IMR-90 (cell line): ENCODE measurements around the gene GPR6. TPM values are rescaled to one million over a fixed set of nuclear protein-coding genes. Genes with fewer than 3 reads are reported as not detected.

Source experiments
- ATAC-seq: fragments of 200-7000 bp; cut with Tn5 transposase; 2 replicates; pipeline ENCODE4 v1.9.1; 2020; ENCODE audit warnings: low read depth, mild to moderate bottlenecking, moderate library complexity
- BruUV-seq: library from RNA; stranded (reverse); fragments of 400-500 nt; replicated peaks from 2 replicates; lab custom pipeline; 2021; lab: Mats Ljungman, UMichigan
- CTCF ChIA-PET: fragments of 300-600 bp; formaldehyde crosslinking; extraction: SDS; loops from one replicate; lab custom pipeline; 2021; ENCODE audit warnings: antibody characterized with exemption; lab: Yijun Ruan, JAX
- POLR2A ChIA-PET: fragments of 300-600 bp; sonication (Branson Sonifier 250); formaldehyde crosslinking; loops from one replicate; lab custom pipeline; 2022; ENCODE audit warnings: antibody characterized with exemption; ENCODE audit not compliant: unreplicated experiment; lab: Charles Lee
- DNase-seq: peaks from one replicate; pipeline ENCODE4 v3.0.0; 2013
- H2AFZ ChIP-seq: replicated peaks from 2 replicates; pipeline ENCODE3; 2013; ENCODE audit warnings: low read length, mild to moderate bottlenecking; ENCODE audit not compliant: poor library complexity
- H2AK5ac ChIP-seq: 2 replicates; pipeline ENCODE4 v1.6.1; 2013; ENCODE audit warnings: low read depth, low read length, inconsistent platforms
- H2AK9ac ChIP-seq: replicated peaks from 2 replicates; pipeline ENCODE3; 2013; ENCODE audit warnings: mild to moderate bottlenecking, low read depth, low read length, moderate library complexity; ENCODE audit not compliant: poor library complexity
- H2BK120ac ChIP-seq: 2 replicates; pipeline ENCODE4 v1.6.1; 2013; ENCODE audit warnings: low read depth, low read length, inconsistent platforms
- H2BK15ac ChIP-seq: 3 replicates; pipeline ENCODE4 v1.6.1; 2013; ENCODE audit warnings: low read depth, low read length, inconsistent platforms
- H2BK20ac ChIP-seq: 2 replicates; pipeline ENCODE4 v1.6.1; 2013; ENCODE audit warnings: low read depth, mild to moderate bottlenecking, inconsistent platforms, low read length, moderate library complexity
- H2BK5ac ChIP-seq: 2 replicates; pipeline ENCODE4 v1.6.1; 2013; ENCODE audit warnings: mild to moderate bottlenecking, low read depth, low read length, inconsistent platforms; ENCODE audit not compliant: poor library complexity, severe bottlenecking
- H3K14ac ChIP-seq: replicated peaks from 2 replicates; pipeline ENCODE4 v1.6.1; 2013; ENCODE audit warnings: low read depth, low read length, inconsistent platforms
- H3K18ac ChIP-seq: 2 replicates; pipeline ENCODE4 v1.6.1; 2013; ENCODE audit warnings: low read depth, low read length, control low read depth
- H3K23ac ChIP-seq: 2 replicates; pipeline ENCODE4 v1.6.1; 2013; ENCODE audit warnings: low read depth, low read length, inconsistent platforms
- H3K27ac ChIP-seq: 2 replicates; pipeline ENCODE4 v1.5.1; 2013; ENCODE audit warnings: mild to moderate bottlenecking, control low read depth, low read length; ENCODE audit not compliant: insufficient read depth
- H3K27me3 ChIP-seq: 2 replicates; pipeline ENCODE4 v1.6.1; 2013; ENCODE audit warnings: low read length; ENCODE audit not compliant: control insufficient read depth, insufficient read depth
- H3K36me3 ChIP-seq: 2 replicates; pipeline ENCODE4 v1.6.1; 2013; ENCODE audit warnings: low read length, mixed read lengths; ENCODE audit not compliant: control insufficient read depth, insufficient read depth
- H3K4ac ChIP-seq: 2 replicates; pipeline ENCODE4 v1.6.1; 2013; ENCODE audit warnings: low read depth, low read length, inconsistent platforms
- H3K4me1 ChIP-seq: 2 replicates; pipeline ENCODE4 v1.6.1; 2013; ENCODE audit warnings: low read length, mixed read lengths; ENCODE audit not compliant: control insufficient read depth, insufficient read depth
- H3K4me2 ChIP-seq: 2 replicates; pipeline ENCODE4 v1.6.1; 2013; ENCODE audit warnings: low read depth, mild to moderate bottlenecking, control low read depth, low read length, moderate library complexity
- H3K4me3 ChIP-seq: 2 replicates; pipeline ENCODE4 v1.5.1; 2013; ENCODE audit warnings: low read depth, mild to moderate bottlenecking, control low read depth, low read length, moderate library complexity; ENCODE audit not compliant: insufficient read depth
- H3K56ac ChIP-seq: 2 replicates; pipeline ENCODE4 v1.6.1; 2013; ENCODE audit warnings: low read length, inconsistent platforms; ENCODE audit not compliant: insufficient read depth; ENCODE audit errors: extremely low read depth
- H3K79me1 ChIP-seq, 2 experiments: 2 replicates each; pipeline ENCODE4 v1.6.1; 2013; ENCODE audit warnings: low read length in 2 of 2, inconsistent platforms in 1 of 2, low read depth in 1 of 2
- H3K9ac ChIP-seq: 2 replicates; pipeline ENCODE4 v1.6.1; 2013; ENCODE audit warnings: low read depth, low read length, control low read depth
- H3K9me1 ChIP-seq: 2 replicates; pipeline ENCODE4 v1.6.1; 2013; ENCODE audit warnings: low read length, inconsistent platforms; ENCODE audit not compliant: insufficient read depth
- H3K9me3 ChIP-seq: 2 replicates; pipeline ENCODE4 v1.6.1; 2013; ENCODE audit warnings: low read length; ENCODE audit not compliant: control insufficient read depth, insufficient read depth
- H4K20me1 ChIP-seq: 2 replicates; pipeline ENCODE4 v1.6.1; 2013; ENCODE audit warnings: low read length, inconsistent platforms; ENCODE audit not compliant: insufficient read depth
- H4K5ac ChIP-seq: 2 replicates; pipeline ENCODE4 v1.6.1; 2013; ENCODE audit warnings: mild to moderate bottlenecking, low read depth, low read length, control low read depth
- H4K8ac ChIP-seq, 2 experiments: 2 replicates each; pipeline ENCODE4 v1.6.1; 2013; ENCODE audit warnings: low read depth in 2 of 2, low read length in 2 of 2, control low read depth in 1 of 2, inconsistent platforms in 1 of 2
- H4K91ac ChIP-seq: 2 replicates; pipeline ENCODE4 v1.6.1; 2013; ENCODE audit warnings: low read depth, low read length, inconsistent platforms; ENCODE audit not compliant: insufficient read depth
- BHLHE40 ChIP-seq: fragments of 150-350 bp; IDR thresholded peaks from 2 replicates; pipeline ENCODE4 v1.6.1; 2016; ENCODE audit warnings: mild to moderate bottlenecking, low read depth, low read length
- POLR2A ChIP-seq: IDR thresholded peaks from 2 replicates; pipeline ENCODE4 v1.6.1; 2012; ENCODE audit warnings: mild to moderate bottlenecking, low read depth, low read length
- SMC3 ChIP-seq: fragments of 150-350 bp; IDR thresholded peaks from 2 replicates; pipeline ENCODE4 v1.6.1; 2016; ENCODE audit warnings: low read depth, mild to moderate bottlenecking, antibody characterized with exemption, low read length, moderate library complexity
- WGBS, 2 experiments: methylation state at CpG; one replicate each; pipeline versions ENCODE4 v1.1.5 to v1.1.7; 2013; ENCODE audit warnings: missing lambda C conversion rate in 2 of 2; ENCODE audit not compliant: insufficient read length in 1 of 2; ENCODE audit errors: extremely low coverage in 2 of 2; 5-methylcytosine and 5-hydroxymethylcytosine counted together
- dilution Hi-C: fragments of 300-500 bp; cut with HindIII; formaldehyde crosslinking; loops from one replicate; pipeline ENCODE4 v1.14.3; 2018; ENCODE audit warnings: low sequenced_read_pairs; ENCODE audit not compliant: unreplicated experiment
- in situ Hi-C: fragments of 300-500 bp; cut with MboI; formaldehyde crosslinking; loops from 3 replicates; pipeline ENCODE4 v1.14.3; 2019; ENCODE audit warnings: low sequenced_read_pairs, inconsistent platforms, mixed read lengths
- intact Hi-C: fragments of 100-400 bp; cut with micrococcal nuclease; formaldehyde crosslinking; loops from 2 replicates; pipeline ENCODE4 v1.10.0; 2022
- polyA plus RNA-seq, 3 experiments: library from polyadenylated mRNA; depleted of rRNA; stranded (reverse); fragments of >200 nt; gene quantifications; 2 replicates each; pipeline ENCODE4 v1.2.3, GENCODE V29; 2012; ENCODE audit warnings: low replicate concordance in 1 of 3
- total RNA-seq: library from RNA; depleted of rRNA; stranded (reverse); fragments of >200 nt; gene quantifications from 2 replicates; pipeline ENCODE4 v1.2.3, GENCODE V29; 2012

The GPR6 gene
- total and polyA plus RNA-seq, 2 of the 4 experiments (the other 2 are of a cell fraction) = not detected

GRCh38 chr6:109991201-109992101 lies 13.3 kb downstream of the GPR6 start:
- H3K9me1 ChIP-seq = no peaks in the 10 kb centered on the region
- H2BK20ac ChIP-seq = no peak overlapping the region
- H4K5ac ChIP-seq = no peak overlapping the region
- no peak overlapping the region for H3K4me2 ChIP-seq
- no peak overlapping the region for H3K56ac ChIP-seq
- H3K27ac ChIP-seq = no peak overlapping the region
- H3K4me3 ChIP-seq = no peak overlapping the region
- intact Hi-C loops = no loop called here
- H3K27me3 ChIP-seq = no peaks in the 10 kb centered on the region
- BruUV-seq = no TSS peak
- in situ Hi-C loops = no loop called here
- H4K8ac ChIP-seq = no peak overlapping the region
- WGBS, 2 experiments = no CpG with 5 or more reads among the region's 4 CpGs
- POLR2A ChIA-PET = no interaction called here
- no peak overlapping the region for H3K4ac ChIP-seq
- CTCF ChIA-PET = no interaction called here
- no peaks in the 10 kb centered on the region for H3K4me1 ChIP-seq
- DNase-seq = no peak
- no peak overlapping the region for H2AK5ac ChIP-seq
- H2BK120ac ChIP-seq = no peak overlapping the region
- no peak for ATAC-seq
- H4K20me1 ChIP-seq = no peaks in the 10 kb centered on the region
- no peak overlapping the region for H3K18ac ChIP-seq
- no peak overlapping the region for H4K91ac ChIP-seq
- no peak overlapping the region for H2AK9ac ChIP-seq
- no peaks in the 10 kb centered on the region for H3K79me1 ChIP-seq
- no peak overlapping the region for H3K14ac ChIP-seq
- H2AFZ ChIP-seq = no peak overlapping the region
- H3K9me3 ChIP-seq = no peaks in the 10 kb centered on the region
- H3K23ac ChIP-seq = no peak overlapping the region
- no peaks in the 10 kb centered on the region for H3K36me3 ChIP-seq
- dilution Hi-C loops = no loop called here
- TF ChIP-seq SMC3 (no peak), BHLHE40 (no peak), POLR2A (no peak)
- no peak overlapping the region for H3K9ac ChIP-seq
- H2BK15ac ChIP-seq = no peak overlapping the region
- H2BK5ac ChIP-seq = no peak overlapping the region
